Fibroblast of mammary gland (primary cell): ENCODE data around the gene QRSL1.

Experiments used
- DNase-seq: peaks from one replicate; pipeline ENCODE4 v3.0.0-alpha.2; 2010; ENCODE audit warnings: low read depth
- H3K4me3 ChIP-seq: 2 replicates; pipeline ENCODE4 v1.5.1; 2011; ENCODE audit warnings: low read depth, mild to moderate bottlenecking, low read length, moderate library complexity; ENCODE audit not compliant: control insufficient read depth
- TF ChIP-seq, protein P1 (sequence below): conservative IDR thresholded peaks from 2 replicates; pipeline ENCODE4 v1.5.1; 2011; ENCODE audit warnings: low read depth, low read length, inconsistent platforms; ENCODE audit not compliant: control insufficient read depth, insufficient read depth

QRSL1 gene

DNA sequence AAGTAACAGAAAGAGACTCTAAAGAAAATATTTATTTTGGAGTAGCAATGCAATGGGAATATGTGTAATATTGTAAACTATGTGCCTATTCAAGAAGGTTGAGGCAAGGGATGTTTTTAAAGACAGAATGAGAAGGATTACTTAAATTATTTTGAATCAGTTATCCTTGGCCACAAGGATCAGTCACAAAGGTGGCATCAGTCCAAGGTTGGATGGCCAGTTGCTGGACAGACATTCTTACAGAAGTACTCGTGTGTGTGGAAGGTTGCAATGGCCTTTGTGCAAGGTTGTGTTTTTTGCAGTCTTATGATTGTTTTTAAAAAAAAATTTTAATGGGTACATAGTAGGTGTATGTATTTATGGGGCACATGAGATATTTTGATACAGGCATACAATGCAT lies 2.0 kb downstream of the QRSL1 start:
- DNase-seq, result peak; percentile 35
- no peak overlapping the region for H3K4me3 ChIP-seq

DNA sequence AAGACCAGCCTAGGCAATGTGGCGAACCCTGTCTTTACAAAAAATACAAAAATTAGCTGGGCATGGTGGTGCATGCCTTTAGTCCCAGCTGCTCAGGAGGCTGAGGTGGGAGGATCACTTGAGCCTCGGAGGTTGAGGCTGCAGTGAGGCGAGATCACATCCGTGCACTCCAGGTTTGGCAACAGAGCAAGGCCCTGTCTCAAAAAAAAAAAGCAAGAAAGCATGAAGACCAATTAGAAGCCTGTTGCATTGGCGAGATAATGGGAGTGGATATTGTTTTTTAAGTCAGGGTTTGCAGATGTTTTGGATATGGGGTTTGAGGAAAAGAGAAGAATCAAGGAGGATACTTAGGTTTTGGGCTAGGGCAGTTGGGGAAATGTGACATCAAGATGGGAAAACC lies 5.2 kb downstream of the QRSL1 start:
- DNase-seq, result no peak
- TF ChIP-seq, protein P1, sequence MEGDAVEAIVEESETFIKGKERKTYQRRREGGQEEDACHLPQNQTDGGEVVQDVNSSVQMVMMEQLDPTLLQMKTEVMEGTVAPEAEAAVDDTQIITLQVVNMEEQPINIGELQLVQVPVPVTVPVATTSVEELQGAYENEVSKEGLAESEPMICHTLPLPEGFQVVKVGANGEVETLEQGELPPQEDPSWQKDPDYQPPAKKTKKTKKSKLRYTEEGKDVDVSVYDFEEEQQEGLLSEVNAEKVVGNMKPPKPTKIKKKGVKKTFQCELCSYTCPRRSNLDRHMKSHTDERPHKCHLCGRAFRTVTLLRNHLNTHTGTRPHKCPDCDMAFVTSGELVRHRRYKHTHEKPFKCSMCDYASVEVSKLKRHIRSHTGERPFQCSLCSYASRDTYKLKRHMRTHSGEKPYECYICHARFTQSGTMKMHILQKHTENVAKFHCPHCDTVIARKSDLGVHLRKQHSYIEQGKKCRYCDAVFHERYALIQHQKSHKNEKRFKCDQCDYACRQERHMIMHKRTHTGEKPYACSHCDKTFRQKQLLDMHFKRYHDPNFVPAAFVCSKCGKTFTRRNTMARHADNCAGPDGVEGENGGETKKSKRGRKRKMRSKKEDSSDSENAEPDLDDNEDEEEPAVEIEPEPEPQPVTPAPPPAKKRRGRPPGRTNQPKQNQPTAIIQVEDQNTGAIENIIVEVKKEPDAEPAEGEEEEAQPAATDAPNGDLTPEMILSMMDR, result no peak
- no peak overlapping the region for H3K4me3 ChIP-seq

More for the DNA sequence above, 2.0 kb downstream of the QRSL1 start:
- TF ChIP-seq, protein P1, result no peak

DNA sequence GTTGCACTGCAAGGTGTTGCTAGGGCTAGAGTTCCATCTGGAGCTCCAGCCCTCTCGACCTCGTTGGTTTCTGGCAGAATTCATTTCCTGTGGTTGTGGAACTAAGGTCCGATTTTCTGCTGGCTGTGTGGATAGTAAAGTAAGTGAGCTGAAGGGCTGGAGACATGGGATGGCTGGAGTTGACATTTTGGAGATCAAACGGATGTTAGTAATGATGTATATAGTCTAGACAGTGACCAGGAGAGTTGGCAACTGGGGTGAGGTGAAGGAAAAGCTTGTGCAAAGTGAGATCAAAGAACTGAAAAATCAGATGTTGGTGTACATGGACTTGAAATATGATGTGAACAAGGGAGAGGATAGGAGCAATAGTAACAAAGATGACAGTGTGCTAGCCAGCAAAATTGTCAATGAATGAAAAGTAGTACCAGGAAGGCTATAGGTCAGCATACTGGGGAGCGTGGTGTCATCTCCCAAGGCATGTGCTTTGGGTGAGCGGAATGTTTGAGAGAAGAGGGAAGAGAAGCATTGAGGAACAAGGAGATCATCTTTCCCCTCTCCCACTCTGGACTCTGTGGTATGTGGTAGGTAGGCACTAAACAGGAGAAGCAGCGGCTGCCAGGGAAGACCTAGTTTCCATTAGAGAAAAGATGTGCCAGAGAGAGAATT lies 7.8 kb downstream of the QRSL1 start:
- DNase-seq, result no peak
- H3K4me3 ChIP-seq, result no peak overlapping the region
- TF ChIP-seq, protein P1, result no peak

DNA sequence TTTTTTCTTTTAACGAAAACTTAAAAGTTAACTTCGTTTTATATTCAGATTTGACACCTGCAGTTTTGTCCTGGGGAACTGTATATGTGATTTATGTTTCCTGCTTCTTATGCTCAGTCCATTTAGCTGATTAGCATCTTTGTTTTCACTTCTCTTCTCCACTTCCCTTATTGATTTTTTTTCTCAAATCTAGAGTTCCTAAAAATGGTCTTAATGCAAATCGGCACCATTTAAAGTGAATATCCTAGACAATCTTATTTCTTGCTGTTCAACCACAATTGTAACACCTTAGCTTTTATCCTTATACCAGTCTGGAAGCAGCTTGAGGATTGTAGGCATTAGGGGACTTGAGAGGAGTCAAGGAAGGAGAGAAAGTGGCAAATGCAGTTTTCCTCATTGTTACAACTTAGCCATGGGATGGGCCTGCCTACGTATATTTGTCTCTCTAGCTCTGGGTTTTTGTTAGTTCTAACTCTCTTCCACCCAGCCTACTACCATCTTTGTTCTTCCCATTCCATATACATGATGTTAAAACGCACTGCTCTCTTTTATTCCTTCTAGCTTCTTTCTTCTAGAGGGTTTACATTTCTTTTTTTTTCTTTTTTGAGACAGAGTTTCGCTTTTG lies 8.5 kb downstream of the QRSL1 start:
- TF ChIP-seq, protein P1, result no peak
- DNase-seq, result no peak
- no peak overlapping the region for H3K4me3 ChIP-seq

DNA sequence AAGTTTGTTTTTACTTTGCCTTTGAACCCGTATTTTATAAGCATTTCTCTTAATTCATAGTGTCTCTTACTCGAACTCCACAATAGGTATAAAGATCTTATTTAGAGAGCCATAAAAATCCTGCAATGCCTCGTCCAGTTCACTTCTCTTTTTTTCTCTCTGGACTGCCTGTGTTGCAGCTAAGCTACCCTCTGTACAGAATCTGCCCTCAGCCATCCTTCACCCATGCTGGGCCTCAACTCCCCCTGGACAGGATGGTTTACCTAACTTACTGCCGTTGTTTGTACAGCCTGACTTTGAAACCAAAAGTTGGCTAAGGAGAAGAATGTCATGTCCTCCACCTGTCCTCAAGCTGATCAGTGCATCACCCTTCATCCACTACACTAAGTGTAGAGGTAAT lies 10.4 kb downstream of the QRSL1 start:
- DNase-seq, result no peak
- TF ChIP-seq, protein P1, result no peak
- no peak overlapping the region for H3K4me3 ChIP-seq

DNA sequence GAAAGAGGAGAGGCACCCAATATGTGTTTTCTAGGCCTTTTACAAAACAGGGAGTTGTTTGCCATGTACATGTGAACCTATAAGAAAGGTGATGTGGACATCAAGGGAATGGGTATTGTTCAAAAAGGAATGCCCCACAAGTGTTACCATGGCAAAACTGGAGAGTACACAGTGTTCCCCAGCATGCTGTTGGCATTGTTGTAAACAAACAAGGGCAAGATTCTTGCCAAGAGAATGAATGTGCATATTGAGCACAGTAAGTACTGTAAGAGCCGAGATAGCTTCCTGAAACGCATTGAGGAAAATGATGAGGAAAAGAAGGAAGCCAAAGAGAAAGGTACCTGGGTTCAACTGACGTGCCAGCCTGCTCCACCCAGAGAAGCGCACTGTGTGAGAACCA lies 13.1 kb downstream of the QRSL1 start:
- TF ChIP-seq, protein P1, result no peak
- DNase-seq, result no peak

More for the DNA sequence above, 13.1 kb downstream of the QRSL1 start:
- H3K4me3 ChIP-seq, result no peak overlapping the region
